Measurements from ENCODE around the gene C10orf90. TPM values are rescaled to one million over a fixed set of nuclear protein-coding genes. Genes with fewer than 3 reads are reported as not detected.

The C10orf90 gene
- total RNA-seq: not detected in 2 replicates

GRCh38 chr10:126670056-126670894 lies at the start of gene C10orf90:
Gene C10orf90, minus strand, starts transcription at chr10:126670693. Its CDS starts 213 bp downstream, at chr10:126670480.

GRCh38 chr10:126387931-126388911 lies 282.3 kb downstream of the C10orf90 start, which contains the start of gene ADAM12:
Gene ADAM12, minus strand, starts transcription at chr10:126388477. Its CDS starts 332 bp downstream, at chr10:126388145.

Other genes starting within 250 kb of the C10orf90 start
- gene DOCK1, start 234.7 kb upstream of the C10orf90 start, total RNA-seq: 95.3 and 132 TPM in 2 replicates

Data from nasal cavity respiratory epithelium epithelial cell of viscerocranial mucosa (primary cell).